Neural crest cell (in vitro differentiated cells): ENCODE data around the gene PCCB. TPM values are rescaled to one million over a fixed set of nuclear protein-coding genes. Genes with fewer than 3 reads are reported as not detected.

Experiments
- DNase-seq: peaks from one replicate; pipeline ENCODE4 v3.0.0; 2021; ENCODE audit warnings: low read depth, mixed read lengths, low spot score
- H3K27ac Mint-ChIP-seq: one replicate; pipeline ENCODE4 v1.8.0; 2021; ENCODE audit warnings: mild to moderate bottlenecking, mixed read lengths; ENCODE audit not compliant: unreplicated experiment
- H3K27me3 Mint-ChIP-seq: 2 replicates; pipeline ENCODE4 v1.8.0; 2021; ENCODE audit warnings: low read depth, mild to moderate bottlenecking, mixed read lengths
- H3K36me3 Mint-ChIP-seq: 2 replicates; pipeline ENCODE4 v1.8.0; 2021; ENCODE audit warnings: low read depth, mild to moderate bottlenecking, mixed read lengths
- H3K4me1 Mint-ChIP-seq: 2 replicates; pipeline ENCODE4 v1.8.0; 2021; ENCODE audit warnings: mixed read lengths
- H3K4me3 Mint-ChIP-seq: one replicate; pipeline ENCODE4 v1.8.0; 2021; ENCODE audit warnings: mild to moderate bottlenecking, mixed read lengths
- H3K9me3 Mint-ChIP-seq: 2 replicates; pipeline ENCODE4 v1.8.0; 2021; ENCODE audit warnings: mixed read lengths
- CTCF ChIP-seq: fragments of 200-600 bp; sonication (generic); conservative IDR thresholded peaks from 2 replicates; pipeline ENCODE4 v1.5.0; 2021; ENCODE audit warnings: antibody characterized with exemption, mild to moderate bottlenecking
- total RNA-seq: library from RNA; stranded (reverse); gene quantifications from 2 replicates; pipeline ENCODE4 v1.2.1, GENCODE V29; 2021

Gene PCCB
- total RNA-seq, 1 donor from 2014 or later: 50.7 TPM

DNA sequence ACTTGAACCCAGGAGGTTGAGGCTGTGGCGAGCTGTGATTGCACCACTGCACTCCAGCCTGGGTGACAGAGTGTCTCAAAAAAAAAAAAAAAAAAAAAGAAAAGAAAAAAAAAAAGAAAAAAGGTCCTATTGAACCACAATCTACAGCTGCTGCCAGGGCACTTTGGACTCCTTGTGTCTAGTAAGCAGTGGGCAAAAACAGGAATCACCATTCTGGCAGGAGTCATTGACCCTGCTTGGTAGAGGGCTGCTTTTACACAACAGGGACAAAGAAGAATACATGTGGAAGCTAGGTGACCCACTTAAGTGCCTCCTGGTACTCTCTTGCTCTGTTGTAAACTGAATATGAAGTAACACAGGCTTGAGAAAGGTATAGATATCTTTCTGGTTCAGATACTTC, 14.6 kb upstream of the PCCB start:
- H3K4me1 Mint-ChIP-seq: no peaks in the 10 kb centered on the region
- no peaks in the 10 kb centered on the region for H3K36me3 Mint-ChIP-seq
- H3K27ac Mint-ChIP-seq: no peak overlapping the region
- TF ChIP-seq CTCF: no peak
- H3K27me3 Mint-ChIP-seq: no peaks in the 10 kb centered on the region
- H3K9me3 Mint-ChIP-seq: no peaks in the 10 kb centered on the region
- no peak overlapping the region for H3K4me3 Mint-ChIP-seq
- DNase-seq: no peak

GRCh38 chr3:136236109-136236508, 14.0 kb upstream of the PCCB start:
- no peak for TF ChIP-seq CTCF
- no peaks in the 10 kb centered on the region for H3K9me3 Mint-ChIP-seq
- no peaks in the 10 kb centered on the region for H3K27me3 Mint-ChIP-seq
- no peak for DNase-seq
- H3K4me1 Mint-ChIP-seq: no peaks in the 10 kb centered on the region
- no peak overlapping the region for H3K4me3 Mint-ChIP-seq
- H3K27ac Mint-ChIP-seq: no peak overlapping the region
- no peaks in the 10 kb centered on the region for H3K36me3 Mint-ChIP-seq

DNA sequence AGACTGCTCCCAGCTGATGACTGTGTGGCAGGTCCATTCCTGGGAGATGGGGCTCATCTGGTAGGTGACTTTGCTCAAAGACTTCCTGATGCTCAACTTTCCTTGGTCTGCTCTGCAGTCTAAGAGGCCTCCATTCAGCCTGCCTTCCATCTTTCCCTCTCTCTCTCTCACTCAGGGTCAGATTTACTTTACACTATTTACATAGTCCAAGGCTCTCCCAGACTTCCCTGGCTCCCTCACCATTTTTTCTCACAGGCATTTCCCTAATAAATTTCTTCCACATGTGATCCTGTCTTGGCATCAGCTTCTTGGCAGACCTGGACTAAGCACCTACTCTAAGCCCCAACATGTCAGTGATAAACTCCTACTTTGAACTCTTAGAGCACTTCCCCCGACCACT, 13.0 kb upstream of the PCCB start:
- TF ChIP-seq CTCF: no peak
- Mint-ChIP-seq H3K36me3 (no peaks in the 10 kb centered on the region), H3K27me3 (no peaks in the 10 kb centered on the region), H3K27ac (peak overlapping the region; percentile 86), H3K4me1 (no peaks in the 10 kb centered on the region), H3K9me3 (no peaks in the 10 kb centered on the region), H3K4me3 (no peak overlapping the region)
- no peak for DNase-seq

GRCh38 chr3:136237961-136238649, 12.0 kb upstream of the PCCB start:
- Mint-ChIP-seq H3K4me3 (no peak overlapping the region), H3K27ac (no peak overlapping the region), H3K4me1 (no peaks in the 10 kb centered on the region), H3K27me3 (no peaks in the 10 kb centered on the region), H3K36me3 (no peaks in the 10 kb centered on the region), H3K9me3 (no peaks in the 10 kb centered on the region)
- TF ChIP-seq CTCF: no peak
- no peak for DNase-seq

- TF ChIP-seq CTCF: no peak
- no peaks in the 10 kb centered on the region for H3K4me1 Mint-ChIP-seq
- no peak overlapping the region for H3K27ac Mint-ChIP-seq
- H3K36me3 Mint-ChIP-seq: no peaks in the 10 kb centered on the region
- DNase-seq: no peak
- H3K4me3 Mint-ChIP-seq: no peak overlapping the region
- no peaks in the 10 kb centered on the region for H3K9me3 Mint-ChIP-seq
- no peaks in the 10 kb centered on the region for H3K27me3 Mint-ChIP-seq
Observed at GRCh38 chr3:136239094-136239493, 11.0 kb upstream of the PCCB start.

DNA sequence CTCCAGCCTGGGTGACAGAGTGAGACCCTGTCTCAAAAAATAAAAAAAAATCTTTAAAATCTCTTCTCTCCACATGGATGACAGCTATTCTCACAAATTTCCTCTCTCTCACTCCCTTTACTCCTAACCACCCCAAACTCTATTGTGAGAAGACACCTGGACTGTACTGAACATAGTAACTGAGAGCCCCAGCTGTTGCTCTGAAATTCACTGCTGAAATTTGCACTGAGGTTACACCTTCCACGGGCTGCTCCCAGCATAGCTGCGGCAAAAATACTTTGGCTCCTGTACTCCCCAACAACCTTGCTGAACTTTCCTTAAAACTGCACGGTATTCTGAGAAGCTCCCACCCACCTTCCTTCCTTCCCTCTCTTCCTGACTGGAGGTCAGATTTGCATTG, 4.4 kb upstream of the PCCB start:
- no peak for TF ChIP-seq CTCF
- Mint-ChIP-seq H3K27me3 (no peaks in the 10 kb centered on the region), H3K36me3 (no peaks in the 10 kb centered on the region), H3K4me1 (peaks cover 7% of the 10 kb centered on the region), H3K27ac (no peak overlapping the region), H3K9me3 (no peaks in the 10 kb centered on the region), H3K4me3 (no peak overlapping the region)
- no peak for DNase-seq
